Colonic mucosa (tissue), 4 donors: Measurements from ENCODE around the gene B3GNT2. TPM values are rescaled to one million over a fixed set of nuclear protein-coding genes. Genes with fewer than 3 reads are reported as not detected.
A peak's percentile ranks its signal among the peaks of the same experiment; 100 is the strongest.

Experiments used
- DNase-seq: peaks from one replicate; pipeline ENCODE4 v3.0.0-alpha.2; 2020
- H3K27ac ChIP-seq: fragments of 200-600 bp; one replicate; pipeline ENCODE4 v1.8.0; 2021
- H3K27me3 ChIP-seq: fragments of 200-600 bp; one replicate; pipeline ENCODE4 v1.8.0; 2021
- H3K36me3 ChIP-seq: fragments of 200-600 bp; one replicate; pipeline ENCODE4 v1.8.0; 2021
- H3K4me1 ChIP-seq: fragments of 200-600 bp; one replicate; pipeline ENCODE4 v1.8.0; 2021; ENCODE audit warnings: mild to moderate bottlenecking
- H3K4me3 ChIP-seq: fragments of 200-600 bp; one replicate; pipeline ENCODE4 v1.8.0; 2021
- H3K9ac ChIP-seq, 2 donors: one replicate each; pipeline ENCODE4 v1.7.0; 2013; ENCODE audit warnings: control low read depth in 2 of 2, low read depth in 2 of 2, low read length in 2 of 2
- H3K9me3 ChIP-seq: fragments of 200-600 bp; one replicate; pipeline ENCODE4 v1.8.0; 2021
- CTCF ChIP-seq: fragments of 200-600 bp; IDR thresholded peaks from one replicate; pipeline ENCODE4 v1.8.0; 2022; ENCODE audit warnings: antibody characterized with exemption, mild to moderate bottlenecking
- intact Hi-C: fragments of 100-400 bp; cut with DNase I; formaldehyde crosslinking; loops from one replicate; pipeline ENCODE4 v1.14.1; 2022
- total RNA-seq, 2 donors: library from RNA; stranded (reverse); fragmentation: NEBNext Ultra II Directional in 1 of 2; extraction: Animal tissue kit (Norgen Biotek cat#: 25700) in 1 of 2; gene quantifications; one replicate each; pipeline ENCODE4 v1.2.1, GENCODE V29; 2021
- donor health status: healthy.
- donor health status: DM: no; HTN: no; CAD: no.
- donor health status: DM: no; HTN: no; CAD: no.

The B3GNT2 gene
- total RNA-seq, 2 donors from 2014 or later: 20.1 to 55.7 TPM

- no peak overlapping the region for H3K4me3 ChIP-seq
- DNase-seq: no peak
- TF ChIP-seq CTCF: no peak
- H3K4me1 ChIP-seq: no peaks in the 10 kb centered on the region
- H3K9me3 ChIP-seq: no peaks in the 10 kb centered on the region
- no peaks in the 10 kb centered on the region for H3K27me3 ChIP-seq
- H3K27ac ChIP-seq: no peak overlapping the region
- no peak overlapping the region for H3K9ac ChIP-seq
- no peaks in the 10 kb centered on the region for H3K36me3 ChIP-seq
- intact Hi-C loops: no loop called here
These were observed 20.7 kb downstream of the B3GNT2 start for GRCh38 chr2:62216616-62217015.

GRCh38 chr2:62217421-62217820 lies 21.5 kb downstream of the B3GNT2 start:
- Histone ChIP-seq H3K27me3 (no peaks in the 10 kb centered on the region), H3K4me3 (no peak overlapping the region), H3K9ac (no peak overlapping the region), H3K27ac (no peak overlapping the region), H3K4me1 (no peaks in the 10 kb centered on the region), H3K36me3 (no peaks in the 10 kb centered on the region), H3K9me3 (no peaks in the 10 kb centered on the region)
- no peak for DNase-seq
- no peak for TF ChIP-seq CTCF
- intact Hi-C loops: no loop called here

- Histone ChIP-seq H3K27ac (peak overlapping the region; percentile 11), H3K27me3 (no peaks in the 10 kb centered on the region), H3K4me3 (no peak overlapping the region), H3K36me3 (no peaks in the 10 kb centered on the region), H3K4me1 (no peaks in the 10 kb centered on the region), H3K9me3 (no peaks in the 10 kb centered on the region), H3K9ac (no peak overlapping the region)
- no peak for DNase-seq
- no peak for TF ChIP-seq CTCF
- intact Hi-C loops: no loop called here
These were observed 22.1 kb downstream of the B3GNT2 start for GRCh38 chr2:62217970-62218369.

GRCh38 chr2:62219407-62220159 lies 23.7 kb downstream of the B3GNT2 start:
- Histone ChIP-seq H3K27ac (no peak overlapping the region), H3K27me3 (no peaks in the 10 kb centered on the region), H3K36me3 (no peaks in the 10 kb centered on the region), H3K4me1 (no peaks in the 10 kb centered on the region), H3K4me3 (no peak overlapping the region), H3K9ac (no peak overlapping the region), H3K9me3 (no peaks in the 10 kb centered on the region)
- no peak for DNase-seq
- intact Hi-C loops: no loop called here
- TF ChIP-seq CTCF: no peak

- no peaks in the 10 kb centered on the region for H3K4me1 ChIP-seq
These were observed 25.2 kb downstream of the B3GNT2 start for GRCh38 chr2:62221141-62221540.

More at GRCh38 chr2:62221141-62221540, 25.2 kb downstream of the B3GNT2 start:
- H3K36me3 ChIP-seq: no peaks in the 10 kb centered on the region
- no peak for TF ChIP-seq CTCF
- H3K27ac ChIP-seq: no peak overlapping the region
- H3K9ac ChIP-seq: no peak overlapping the region
- no peaks in the 10 kb centered on the region for H3K27me3 ChIP-seq
- intact Hi-C loops: no loop called here
- no peaks in the 10 kb centered on the region for H3K9me3 ChIP-seq
- no peak for DNase-seq
- H3K4me3 ChIP-seq: no peak overlapping the region
